Measurements from ENCODE around the gene DCD. TPM values are rescaled to one million over a fixed set of nuclear protein-coding genes. Genes with fewer than 3 reads are reported as not detected.

DCD gene
- total and polyA plus RNA-seq, 2 of the 8 experiments (the other 6 are each of a cell fraction or from before 2014, with no cell fraction given) = not detected

DNA sequence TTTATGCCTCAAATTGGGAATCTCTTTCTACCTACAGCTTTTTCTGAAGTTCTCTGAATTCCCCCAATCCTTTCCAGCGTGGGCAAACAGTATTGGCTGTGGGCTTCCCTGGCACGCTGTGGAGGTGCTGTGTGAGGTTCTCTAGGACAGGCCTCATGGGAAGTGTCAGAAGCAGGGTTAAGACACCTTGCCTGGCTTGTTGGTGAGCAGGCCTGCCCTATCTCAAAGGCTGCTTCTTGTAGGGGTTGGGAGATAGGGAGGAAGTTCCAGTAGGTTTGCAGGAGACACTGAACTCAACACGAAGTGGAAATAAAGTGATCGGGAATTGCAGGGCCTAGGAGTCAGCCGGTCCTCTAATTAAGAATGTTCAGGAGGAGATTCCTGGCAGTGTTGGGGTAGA, 30.0 kb upstream of the DCD start (continued):
- TF ChIP-seq CHD7 (IDR thresholded peaks at IDR 0.05; ENCODE audit: insufficient replicate concordance, low read length) (no peak), TCF12 (IDR thresholded peaks at IDR 0.05; ENCODE audit: low read depth, low read length) (no peak), GTF2F1 (IDR thresholded peaks at IDR 0.05; ENCODE audit: borderline replicate concordance, low read depth, low read length) (no peak), NRF1 (IDR thresholded peaks at IDR 0.05; ENCODE audit: low read depth, low read length) (no peak), KDM4A (IDR thresholded peaks at IDR 0.05; ENCODE audit: low read depth, low read length, severe bottlenecking) (no peak), TAF1 (IDR thresholded peaks at IDR 0.05; ENCODE audit: low read depth, low read length) (no peak), SRF (IDR thresholded peaks at IDR 0.05; ENCODE audit: low read depth, low read length) (no peak), SP2 (IDR thresholded peaks at IDR 0.05; ENCODE audit: low read length) (no peak), JUND (IDR thresholded peaks at IDR 0.05; ENCODE audit: low read length) (no peak)
